Sigmoid colon (tissue), 7 donors: ENCODE data around the gene KDM5A. TPM values are rescaled to one million over a fixed set of nuclear protein-coding genes. Genes with fewer than 3 reads are reported as not detected.
"Not testable (repeated sequence)": the region's sequence is repeated elsewhere in the genome, so short reads cannot be mapped to it uniquely, and the experiment has no call there.

Experiments
- DNase-seq: peaks from one replicate; pipeline ENCODE4 v3.0.0-alpha.2; 2019
- H3K27ac ChIP-seq, 4 donors: fragments of 200-600 bp; sonication (generic); one replicate each; pipeline ENCODE4 v1.5.1; 2016 to 2019; ENCODE audit warnings: mild to moderate bottlenecking in 1 of 4
- H3K27me3 ChIP-seq, 3 donors: fragments of 200-600 bp; sonication (generic); one replicate each; pipeline ENCODE4 v1.5.1; 2019; ENCODE audit warnings: mild to moderate bottlenecking in 1 of 3
- H3K36me3 ChIP-seq, 4 donors: fragments of 200-600 bp; sonication (generic); one replicate each; pipeline ENCODE4 v1.5.1; 2016 to 2019
- H3K4me1 ChIP-seq, 4 donors: fragments of 200-600 bp; sonication (generic); one replicate each; pipeline ENCODE4 v1.5.1; 2017 to 2019
- H3K4me3 ChIP-seq, 4 donors: fragments of 200-600 bp; sonication (generic); one replicate each; pipeline ENCODE4 v1.5.1; 2017 to 2019; ENCODE audit warnings: mild to moderate bottlenecking in 2 of 4, moderate library complexity in 1 of 4
- H3K9me3 ChIP-seq, 4 donors: fragments of 200-600 bp in 3 of 4; sonication (generic) in 3 of 4; one replicate each; pipeline versions ENCODE4 v1.5.1 to v1.6.1; 2013 to 2019
- EP300 ChIP-seq, 4 donors: sonication (generic); formaldehyde crosslinking; IDR thresholded peaks; one replicate each; pipeline ENCODE4 v1.6.1; 2017; ENCODE audit warnings: antibody characterized with exemption in 4 of 4
- POLR2A ChIP-seq, 2 donors: fragments of 450-650 bp; IDR thresholded peaks; one replicate each; pipeline ENCODE4 v1.6.1; 2016; ENCODE audit warnings: antibody characterized with exemption in 2 of 2, mild to moderate bottlenecking in 2 of 2, moderate library complexity in 2 of 2
- POLR2AphosphoS5 ChIP-seq, 4 donors: sonication (generic); formaldehyde crosslinking; IDR thresholded peaks; one replicate each; pipeline ENCODE4 v1.6.1; 2017; ENCODE audit warnings: antibody characterized with exemption in 4 of 4
- WGBS, 2 donors: extraction: QIAGEN DNeasy Blood & Tissue Kit; methylation state at CpG; one replicate each; pipeline ENCODE4 v1.1.7; 2013; 5-methylcytosine and 5-hydroxymethylcytosine counted together
- intact Hi-C: fragments of 100-400 bp; cut with DNase I; formaldehyde crosslinking; loops from one replicate; pipeline ENCODE4 v1.15.1; 2023
- polyA plus RNA-seq, 3 donors: library from polyadenylated mRNA; stranded (reverse); fragments of 200-250 nt; gene quantifications; one replicate each; pipeline ENCODE4 v1.2.3, GENCODE V29; 2013
- total RNA-seq, 4 donors: library from RNA; depleted of rRNA; stranded (reverse); fragments of >200 nt; gene quantifications; one replicate each; pipeline ENCODE4 v1.1.0, GENCODE V29; 2016
- TF ChIP-seq, protein P1 (sequence below), 4 experiments: fragments of 450-650 bp in 3 of 4; fragments of 200-600 bp in 1 of 4; IDR thresholded peaks; one replicate each; pipeline ENCODE4 v1.5.1; 2016 to 2019; ENCODE audit warnings: antibody characterized with exemption in 4 of 4, mild to moderate bottlenecking in 3 of 4, moderate library complexity in 2 of 4
- donor health status: healthy with polysubstance abuse.
- donor health status: Bipolar disorder and iron deficiency.
- donor health status: healthy.

KDM5A gene
- total and polyA plus RNA-seq, 7 donors = 5.4 to 65.6 (median 34.2) TPM

DNA sequence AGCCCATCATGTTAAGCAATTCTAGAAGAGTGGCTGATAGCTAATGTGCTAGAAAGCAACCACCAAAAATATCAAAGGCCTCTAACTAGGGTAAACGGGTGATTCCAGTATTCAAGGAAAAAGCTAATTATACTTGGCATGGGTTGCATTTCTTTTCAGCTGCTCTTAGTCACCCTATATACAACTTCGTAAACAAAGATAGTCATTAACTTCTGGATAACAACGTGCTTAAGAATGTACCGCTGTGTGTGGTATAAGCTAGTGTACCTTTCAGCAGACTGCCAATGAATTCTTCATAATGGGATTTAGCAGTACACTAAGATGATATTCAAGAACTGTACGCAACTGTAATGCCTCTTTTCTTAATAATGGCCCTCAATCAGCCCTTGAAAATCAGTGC is 84.3 kb downstream of the KDM5A start:
- Histone ChIP-seq H3K4me3 (no peak overlapping the region), H3K27ac (no peak overlapping the region), H3K36me3 (peaks cover 19 to 74% (median 48%) of the 10 kb centered on the region in 4 donors), H3K9me3 (peaks cover 0 to 6% (median 0%) of the 10 kb centered on the region in 4 donors), H3K4me1 (no peaks in the 10 kb centered on the region), H3K27me3 (no peaks in the 10 kb centered on the region)
- WGBS, 2 donors = 23 to 56% methylated on average over 5 of the region's 5 CpGs
- intact Hi-C loops = no loop called here
- TF ChIP-seq POLR2A (IDR thresholded peaks at IDR 0.05) (no peak), EP300 (IDR thresholded peaks at IDR 0.05) (no peak), POLR2AphosphoS5 (IDR thresholded peaks at IDR 0.05) (no peak)
- TF ChIP-seq, protein P1, sequence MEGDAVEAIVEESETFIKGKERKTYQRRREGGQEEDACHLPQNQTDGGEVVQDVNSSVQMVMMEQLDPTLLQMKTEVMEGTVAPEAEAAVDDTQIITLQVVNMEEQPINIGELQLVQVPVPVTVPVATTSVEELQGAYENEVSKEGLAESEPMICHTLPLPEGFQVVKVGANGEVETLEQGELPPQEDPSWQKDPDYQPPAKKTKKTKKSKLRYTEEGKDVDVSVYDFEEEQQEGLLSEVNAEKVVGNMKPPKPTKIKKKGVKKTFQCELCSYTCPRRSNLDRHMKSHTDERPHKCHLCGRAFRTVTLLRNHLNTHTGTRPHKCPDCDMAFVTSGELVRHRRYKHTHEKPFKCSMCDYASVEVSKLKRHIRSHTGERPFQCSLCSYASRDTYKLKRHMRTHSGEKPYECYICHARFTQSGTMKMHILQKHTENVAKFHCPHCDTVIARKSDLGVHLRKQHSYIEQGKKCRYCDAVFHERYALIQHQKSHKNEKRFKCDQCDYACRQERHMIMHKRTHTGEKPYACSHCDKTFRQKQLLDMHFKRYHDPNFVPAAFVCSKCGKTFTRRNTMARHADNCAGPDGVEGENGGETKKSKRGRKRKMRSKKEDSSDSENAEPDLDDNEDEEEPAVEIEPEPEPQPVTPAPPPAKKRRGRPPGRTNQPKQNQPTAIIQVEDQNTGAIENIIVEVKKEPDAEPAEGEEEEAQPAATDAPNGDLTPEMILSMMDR (IDR thresholded peaks at IDR 0.05) = no peak
- no peak for DNase-seq

DNA sequence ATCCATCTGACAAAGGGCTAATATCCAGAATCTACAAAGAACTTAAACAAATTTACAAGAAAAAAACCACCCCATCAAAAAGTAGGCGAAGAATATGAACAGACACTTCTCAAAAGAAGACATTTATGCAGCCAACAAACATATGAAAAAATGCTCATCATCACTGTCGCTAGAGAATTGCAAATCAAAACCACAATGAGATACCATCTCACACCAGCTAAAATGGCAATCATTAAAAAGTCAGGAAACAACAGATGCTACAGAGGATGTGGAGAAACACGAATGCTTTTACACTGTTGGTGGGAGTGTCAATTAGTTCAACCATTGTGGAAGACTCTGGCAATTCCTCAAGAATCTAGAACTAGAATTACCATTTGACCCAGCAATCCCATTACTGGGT is 86.4 kb downstream of the KDM5A start:
- H3K4me3 ChIP-seq, DNase-seq, H3K9me3 ChIP-seq, H3K4me1 ChIP-seq, intact Hi-C loops, H3K27me3 ChIP-seq, H3K27ac ChIP-seq: not testable (repeated sequence)
- WGBS, 2 donors = 80 to 91% methylated on average over 3 of the region's 3 CpGs
- peaks cover 19 to 60% (median 31%) of the 10 kb centered on the region in 4 donors for H3K36me3 ChIP-seq

GRCh38 chr12:300166-300565 is 89.0 kb downstream of the KDM5A start:
- DNase-seq, H3K9me3 ChIP-seq, H3K27me3 ChIP-seq, H3K4me1 ChIP-seq, intact Hi-C loops, H3K27ac ChIP-seq, H3K4me3 ChIP-seq: not testable (repeated sequence)
- 86 to 93% methylated on average over 1 of the region's 1 CpG for WGBS, 2 donors
- peaks cover 6 to 60% (median 21%) of the 10 kb centered on the region in 4 donors for H3K36me3 ChIP-seq

DNA sequence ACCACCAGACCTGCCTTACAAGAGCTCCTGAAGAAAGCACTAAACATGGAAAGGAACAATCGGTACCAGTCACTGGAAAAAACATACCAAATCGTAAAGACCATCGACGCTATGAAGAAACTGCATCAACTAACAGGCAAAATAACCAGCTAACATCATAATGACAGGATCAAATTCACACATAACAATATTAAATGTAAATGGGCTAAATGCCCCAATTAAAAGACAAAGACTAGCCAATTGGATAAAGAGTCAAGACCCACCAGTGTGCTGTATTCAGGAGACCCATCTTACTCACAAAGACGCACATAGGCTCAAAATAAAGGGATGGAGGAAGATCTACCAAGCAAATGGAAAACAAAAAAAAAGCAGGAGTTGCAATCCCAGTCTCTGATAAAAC is 89.6 kb downstream of the KDM5A start:
- H3K4me1 ChIP-seq, H3K27ac ChIP-seq, DNase-seq, H3K27me3 ChIP-seq, intact Hi-C loops, H3K9me3 ChIP-seq, H3K4me3 ChIP-seq: not testable (repeated sequence)
- WGBS, 2 donors = 87 to 98% methylated on average over 5 of the region's 5 CpGs
- H3K36me3 ChIP-seq = peaks cover 6 to 60% (median 24%) of the 10 kb centered on the region in 4 donors

- H3K27me3 ChIP-seq, DNase-seq, H3K9me3 ChIP-seq, intact Hi-C loops, H3K27ac ChIP-seq, H3K4me3 ChIP-seq, H3K4me1 ChIP-seq: not testable (repeated sequence)
- 94 to 98% methylated on average over 8 of the region's 8 CpGs for WGBS, 2 donors
- H3K36me3 ChIP-seq = peaks cover 13 to 59% (median 23%) of the 10 kb centered on the region in 4 donors
Observed at GRCh38 chr12:298059-298458, 91.1 kb downstream of the KDM5A start.

DNA sequence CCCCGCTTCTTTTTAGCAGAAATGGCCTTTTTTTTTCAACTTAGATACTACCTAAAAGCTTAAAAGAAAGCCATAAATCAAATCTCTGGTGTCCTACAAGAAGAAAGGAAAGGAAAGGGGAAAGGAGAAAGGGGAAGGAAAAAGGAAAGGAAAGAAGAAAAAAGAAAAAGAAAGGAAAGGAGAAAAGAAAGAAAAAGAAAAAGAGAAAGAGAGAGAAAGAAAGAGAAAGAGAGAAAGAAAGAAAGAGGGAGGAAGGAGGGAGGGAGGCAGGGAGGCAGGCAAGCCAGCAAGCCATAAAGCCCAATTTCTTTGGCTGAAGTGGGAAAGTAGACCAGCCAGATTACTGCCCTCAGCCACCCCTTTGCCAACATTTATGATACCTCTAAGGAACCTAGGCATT is 94.0 kb downstream of the KDM5A start:
- no peak overlapping the region for H3K4me3 ChIP-seq
- H3K36me3 ChIP-seq = peaks cover 15 to 81% (median 39%) of the 10 kb centered on the region in 4 donors
- 97 to 98% methylated on average over 1 of the region's 1 CpG for WGBS, 2 donors
- peaks cover 0 to 2% (median 0%) of the 10 kb centered on the region in 4 donors for H3K9me3 ChIP-seq
- no peak overlapping the region for H3K27ac ChIP-seq
- no peak for DNase-seq
- TF ChIP-seq POLR2AphosphoS5 (IDR thresholded peaks at IDR 0.05) = no peak
- TF ChIP-seq, protein P1 (IDR thresholded peaks at IDR 0.05) = no peak
- no peak for TF ChIP-seq EP300 (IDR thresholded peaks at IDR 0.05)
- no peak for TF ChIP-seq POLR2A (IDR thresholded peaks at IDR 0.05)
- intact Hi-C loops = no loop called here
- no peaks in the 10 kb centered on the region for H3K27me3 ChIP-seq
- H3K4me1 ChIP-seq = no peaks in the 10 kb centered on the region

DNA sequence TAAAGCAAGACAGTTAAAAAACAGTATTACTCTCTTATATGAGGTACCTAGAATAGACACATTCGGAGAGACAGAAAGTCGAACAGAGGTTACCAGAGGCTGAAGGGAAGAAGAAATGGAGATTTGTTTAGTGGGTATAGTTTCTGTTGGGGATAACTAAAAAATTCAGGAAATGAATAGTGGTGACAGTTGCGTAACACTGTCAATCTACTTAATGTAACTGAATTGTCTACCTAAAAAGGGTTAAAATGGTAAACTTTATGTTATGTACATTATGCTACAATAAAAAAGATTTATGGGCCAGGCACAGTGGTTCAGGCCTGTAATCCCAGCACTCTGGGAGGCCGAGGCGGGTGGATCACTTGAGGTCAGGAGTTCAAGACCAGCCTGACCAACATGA is 95.9 kb downstream of the KDM5A start:
- no peak for DNase-seq
- Histone ChIP-seq H3K27me3 (no peaks in the 10 kb centered on the region), H3K36me3 (peaks cover 15 to 84% (median 39%) of the 10 kb centered on the region in 4 donors), H3K4me1 (no peaks in the 10 kb centered on the region), H3K4me3 (no peak overlapping the region), H3K9me3 (no peaks in the 10 kb centered on the region), H3K27ac (no peak overlapping the region)
- 64 to 79% methylated on average over 5 of the region's 5 CpGs for WGBS, 2 donors
- intact Hi-C loops = no loop called here
- TF ChIP-seq, protein P1 (IDR thresholded peaks at IDR 0.05) = no peak
- TF ChIP-seq POLR2AphosphoS5 (IDR thresholded peaks at IDR 0.05) = no peak
